ENCODE data around the gene OCA2.

DNA sequence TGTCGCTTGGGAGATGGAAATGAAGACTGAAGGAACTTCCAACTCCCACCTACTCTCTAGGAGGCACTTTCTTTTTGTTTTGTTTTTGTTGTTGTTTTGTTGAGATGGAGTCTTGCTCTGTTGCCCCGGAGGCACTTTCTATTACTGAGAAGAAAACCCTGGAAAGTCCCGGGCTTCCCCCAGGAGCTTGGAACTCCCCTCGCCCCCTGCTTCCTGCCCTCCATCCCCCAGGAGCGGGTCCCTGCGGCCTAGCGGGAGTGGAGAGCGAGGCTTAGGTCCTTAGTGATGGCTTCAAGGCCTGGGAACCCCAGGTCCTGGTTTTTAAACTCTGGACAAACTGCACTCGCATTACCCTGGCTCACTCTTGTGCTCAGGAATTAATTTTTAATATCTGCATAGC is 195.7 kb downstream of the OCA2 start:
- TF ChIP-seq, protein P1, sequence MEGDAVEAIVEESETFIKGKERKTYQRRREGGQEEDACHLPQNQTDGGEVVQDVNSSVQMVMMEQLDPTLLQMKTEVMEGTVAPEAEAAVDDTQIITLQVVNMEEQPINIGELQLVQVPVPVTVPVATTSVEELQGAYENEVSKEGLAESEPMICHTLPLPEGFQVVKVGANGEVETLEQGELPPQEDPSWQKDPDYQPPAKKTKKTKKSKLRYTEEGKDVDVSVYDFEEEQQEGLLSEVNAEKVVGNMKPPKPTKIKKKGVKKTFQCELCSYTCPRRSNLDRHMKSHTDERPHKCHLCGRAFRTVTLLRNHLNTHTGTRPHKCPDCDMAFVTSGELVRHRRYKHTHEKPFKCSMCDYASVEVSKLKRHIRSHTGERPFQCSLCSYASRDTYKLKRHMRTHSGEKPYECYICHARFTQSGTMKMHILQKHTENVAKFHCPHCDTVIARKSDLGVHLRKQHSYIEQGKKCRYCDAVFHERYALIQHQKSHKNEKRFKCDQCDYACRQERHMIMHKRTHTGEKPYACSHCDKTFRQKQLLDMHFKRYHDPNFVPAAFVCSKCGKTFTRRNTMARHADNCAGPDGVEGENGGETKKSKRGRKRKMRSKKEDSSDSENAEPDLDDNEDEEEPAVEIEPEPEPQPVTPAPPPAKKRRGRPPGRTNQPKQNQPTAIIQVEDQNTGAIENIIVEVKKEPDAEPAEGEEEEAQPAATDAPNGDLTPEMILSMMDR (IDR thresholded peaks at IDR 0.05), result no peak
- TF ChIP-seq POLR2A (IDR thresholded peaks at IDR 0.05), result no peak

All from vagina (tissue), 2 donors.